Common myeloid progenitor, CD34-positive (primary cell): Measurements from ENCODE around the gene DDC.
"Not testable (repeated sequence)": the region's sequence is repeated elsewhere in the genome, so short reads cannot be mapped to it uniquely, and the experiment has no call there.

ENCODE experiments used
- CTCF ChIA-PET: fragments of 350-600 bp; sonication (Branson Sonifier 250); formaldehyde crosslinking; loops from one replicate; lab custom pipeline; 2021; ENCODE audit warnings: antibody characterized with exemption; lab: Charles Lee
- POLR2A ChIA-PET: fragments of 350-600 bp; sonication (Branson Sonifier 250); formaldehyde crosslinking; loops from one replicate; lab custom pipeline; 2021; ENCODE audit warnings: antibody characterized with exemption; lab: Charles Lee
- DNase-seq, 3 donors: peaks; one replicate each; pipeline versions ENCODE4 v3.0.0 to v3.0.0-alpha.2; 2013
- H3K27ac ChIP-seq, 2 experiments: 1 replicate in 1 of 2; 2 replicates in 1 of 2; pipeline ENCODE4 v1.7.0; 2013; ENCODE audit warnings: inconsistent platforms in 2 of 2, low read length in 2 of 2, mild to moderate bottlenecking in 2 of 2, low read depth in 1 of 2, moderate library complexity in 1 of 2; ENCODE audit not compliant: severe bottlenecking in 2 of 2, insufficient read depth in 1 of 2, poor library complexity in 1 of 2
- H3K27me3 ChIP-seq, 5 experiments: replicated peaks in 2 of 5; 1 replicate in 3 of 5; 2 replicates in 2 of 5; pipeline versions ENCODE4 v1.6.1 to v1.7.0; 2013; ENCODE audit warnings: low read length in 4 of 5, mild to moderate bottlenecking in 2 of 5, moderate library complexity in 2 of 5, inconsistent platforms in 1 of 5; ENCODE audit not compliant: insufficient read depth in 5 of 5, control insufficient read depth in 4 of 5
- H3K36me3 ChIP-seq, 4 experiments: 1 replicate in 2 of 4; 2 replicates in 2 of 4; pipeline versions ENCODE4 v1.6.1 to v1.7.0; 2013; ENCODE audit warnings: low read length in 3 of 4, control low read depth in 1 of 4, mild to moderate bottlenecking in 1 of 4; ENCODE audit not compliant: control insufficient read depth in 4 of 4, insufficient read depth in 4 of 4
- H3K4me1 ChIP-seq, 4 experiments: 1 replicate in 3 of 4; 2 replicates in 1 of 4; pipeline versions ENCODE4 v1.6.1 to v1.7.1; 2013; ENCODE audit warnings: low read length in 3 of 4, mild to moderate bottlenecking in 3 of 4, control low read depth in 1 of 4, inconsistent platforms in 1 of 4, moderate library complexity in 1 of 4; ENCODE audit not compliant: control insufficient read depth in 4 of 4, insufficient read depth in 4 of 4; ENCODE audit errors: control extremely low read depth in 1 of 4
- H3K4me3 ChIP-seq, 7 experiments: 1 replicate in 4 of 7; 2 replicates in 3 of 7; pipeline versions ENCODE4 v1.5.1 to v1.7.0; 2013; ENCODE audit warnings: mild to moderate bottlenecking in 7 of 7, low read length in 6 of 7, moderate library complexity in 6 of 7, inconsistent platforms in 2 of 7, low read depth in 2 of 7, control low read depth in 1 of 7; ENCODE audit not compliant: insufficient read depth in 4 of 7, control insufficient read depth in 1 of 7; ENCODE audit errors: extremely low read depth in 1 of 7
- H3K9me3 ChIP-seq, 5 experiments: 1 replicate in 4 of 5; 2 replicates in 1 of 5; pipeline versions ENCODE4 v1.6.1 to v1.7.1; 2013; ENCODE audit warnings: low read length in 4 of 5, mild to moderate bottlenecking in 2 of 5, inconsistent platforms in 1 of 5, low read depth in 1 of 5, moderate library complexity in 1 of 5; ENCODE audit not compliant: control insufficient read depth in 4 of 5, insufficient read depth in 2 of 5; ENCODE audit errors: control extremely low read depth in 1 of 5
- WGBS: methylation state at CpG from one replicate; pipeline ENCODE4 v1.1.5; 2013; ENCODE audit not compliant: insufficient coverage; 5-methylcytosine and 5-hydroxymethylcytosine counted together

Gene DDC

GRCh38 chr7:50589364-50589763, 24.2 kb upstream of the DDC start:
- Histone ChIP-seq H3K27ac (no peak overlapping the region), H3K9me3 (peaks cover 0 to 5% (median under 1%) of the 10 kb centered on the region in 5 experiments), H3K36me3 (peaks cover 3 to 20% (median 16%) of the 10 kb centered on the region in 4 experiments), H3K27me3 (no peaks in the 10 kb centered on the region), H3K4me1 (no peaks in the 10 kb centered on the region), H3K4me3 (no peak overlapping the region)
- no peak for DNase-seq
- WGBS: 100% methylated on average over 1 of the region's 2 CpGs
- POLR2A ChIA-PET: no interaction called here
- CTCF ChIA-PET: interaction anchor here (1.0 to 1.5 kb wide), 2 partner anchors 90 to 122 kb away, joined by 3 read pairs; no protein-coding TSS in a partner anchor

DNA sequence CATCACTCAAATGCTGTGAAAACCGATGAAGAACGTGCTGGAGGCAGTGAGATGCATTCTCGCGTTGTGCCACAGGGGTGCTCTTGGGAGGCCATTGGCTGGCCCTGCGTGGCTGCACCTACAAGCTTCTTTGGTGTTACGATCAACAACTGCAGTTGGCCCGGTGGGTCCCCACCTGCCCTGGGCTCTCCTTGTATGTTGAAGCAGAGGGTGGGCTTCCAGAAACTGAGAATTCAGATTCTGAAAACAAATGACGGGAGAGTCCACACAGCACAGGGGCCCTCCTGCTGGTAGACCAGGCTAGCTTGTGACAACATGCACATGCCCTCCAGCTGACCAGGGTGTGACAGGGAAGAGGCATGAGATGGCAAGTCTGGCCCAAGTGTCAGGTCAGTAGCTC, 23.7 kb upstream of the DDC start:
- Histone ChIP-seq H3K27ac (no peak overlapping the region), H3K4me3 (no peak overlapping the region), H3K9me3 (peaks cover 0 to 9% (median 3%) of the 10 kb centered on the region in 5 experiments), H3K36me3 (peaks cover 3 to 15% (median 12%) of the 10 kb centered on the region in 4 experiments), H3K4me1 (no peaks in the 10 kb centered on the region), H3K27me3 (no peaks in the 10 kb centered on the region)
- 82% methylated on average over 8 of the region's 8 CpGs for WGBS
- DNase-seq: peak in 1 of 3 donors; percentile 18
- ChIA-PET CTCF (interaction anchor here (1.0 kb wide), 1 partner anchor 122 kb away, joined by 3 read pairs; no protein-coding TSS in a partner anchor), POLR2A (no interaction called here)

- POLR2A ChIA-PET: interaction anchor here (0.6 kb wide), 1 partner anchor 562 kb away, joined by 3 read pairs; no protein-coding TSS in a partner anchor
- Histone ChIP-seq H3K36me3 (peaks cover 1 to 10% (median 4%) of the 10 kb centered on the region in 4 experiments), H3K4me1 (no peaks in the 10 kb centered on the region), H3K4me3 (no peak overlapping the region), H3K27ac (no peak overlapping the region), H3K27me3 (no peaks in the 10 kb centered on the region), H3K9me3 (peaks cover 0 to 15% (median 4%) of the 10 kb centered on the region in 5 experiments)
- 70% methylated on average over 3 of the region's 6 CpGs for WGBS
- no peak for DNase-seq
- CTCF ChIA-PET: interaction anchor here (0.9 to 2.7 kb wide), 2 partner anchors 45 to 120 kb away, joined by 3 to 13 read pairs; no protein-coding TSS in a partner anchor
Observed at GRCh38 chr7:50587737-50588136, 22.5 kb upstream of the DDC start.

DNA sequence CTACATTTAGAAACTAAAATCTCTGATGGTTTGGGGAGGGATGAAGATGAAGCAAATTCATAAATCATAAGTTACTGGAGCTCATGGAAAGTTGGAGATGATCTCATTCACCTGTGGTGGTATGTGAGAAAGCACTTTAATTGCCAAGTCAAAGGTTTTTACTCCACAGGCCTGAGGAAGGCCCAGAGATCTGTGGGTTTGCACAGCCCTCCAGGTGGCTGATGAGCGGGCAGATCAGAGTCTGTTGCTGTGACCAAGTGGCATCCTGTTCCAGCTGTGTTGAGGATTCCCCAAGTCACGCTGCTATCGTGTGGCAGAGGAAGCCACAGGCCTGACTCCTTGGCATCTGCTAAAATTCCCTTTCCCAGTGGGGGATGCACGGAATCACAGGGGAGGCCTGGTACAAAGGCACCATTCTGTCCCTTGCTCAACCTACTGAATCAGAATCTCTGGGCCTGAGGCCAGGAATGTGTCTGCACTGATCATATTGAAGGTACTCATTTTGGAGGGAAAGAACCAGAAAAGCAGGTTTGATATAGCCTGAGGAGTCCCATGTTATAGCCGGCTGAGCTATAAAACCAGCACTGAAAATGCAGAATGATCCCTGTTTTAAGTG, 19.7 kb upstream of the DDC start:
- Histone ChIP-seq H3K4me3 (no peak overlapping the region), H3K27ac (no peak overlapping the region), H3K27me3 (no peaks in the 10 kb centered on the region), H3K9me3 (peaks cover 0 to 16% (median 4%) of the 10 kb centered on the region in 5 experiments), H3K4me1 (no peaks in the 10 kb centered on the region), H3K36me3 (no peaks in the 10 kb centered on the region)
- CTCF ChIA-PET: interaction anchor here (1.2 to 1.7 kb wide), 2 partner anchors 23 to 117 kb away, joined by 3 to 4 read pairs; no protein-coding TSS in a partner anchor
- POLR2A ChIA-PET: interaction anchor here (0.6 kb wide), 1 partner anchor 17 kb away, joined by 5 read pairs; no protein-coding TSS in a partner anchor
- WGBS: 90% methylated on average over 5 of the region's 5 CpGs
- no peak for DNase-seq

DNA sequence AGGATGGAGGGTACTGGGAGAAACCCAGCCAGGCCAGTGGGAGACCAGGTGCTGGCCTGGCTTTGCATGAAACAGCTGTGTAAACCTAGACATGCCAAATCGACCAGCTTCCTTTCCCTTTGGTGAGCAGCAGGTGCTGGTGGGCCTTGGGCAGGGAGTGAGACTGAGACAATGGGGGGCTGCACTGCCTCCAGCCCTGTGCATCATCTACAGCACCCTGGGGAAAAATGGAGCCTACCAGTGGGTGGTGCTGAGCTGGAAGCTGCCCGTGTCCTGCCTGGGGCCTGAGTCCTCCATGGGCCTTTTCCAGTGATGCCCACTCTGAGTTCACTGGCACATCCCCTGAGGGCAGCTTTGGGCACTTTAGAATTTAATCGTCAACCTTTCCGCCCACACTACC, 19.2 kb upstream of the DDC start:
- Histone ChIP-seq H3K27ac (no peak overlapping the region), H3K36me3 (no peaks in the 10 kb centered on the region), H3K9me3 (peaks cover 0 to 16% (median 4%) of the 10 kb centered on the region in 5 experiments), H3K4me1 (no peaks in the 10 kb centered on the region), H3K27me3 (no peaks in the 10 kb centered on the region), H3K4me3 (no peak overlapping the region)
- ChIA-PET CTCF (interaction anchor here (1.2 to 1.7 kb wide), 2 partner anchors 22 to 117 kb away, joined by 3 to 4 read pairs; no protein-coding TSS in a partner anchor), POLR2A (interaction anchor here (0.6 kb wide), 1 partner anchor 17 kb away, joined by 5 read pairs; no protein-coding TSS in a partner anchor)
- WGBS: 94% methylated on average over 2 of the region's 4 CpGs
- DNase-seq: no peak

DNA sequence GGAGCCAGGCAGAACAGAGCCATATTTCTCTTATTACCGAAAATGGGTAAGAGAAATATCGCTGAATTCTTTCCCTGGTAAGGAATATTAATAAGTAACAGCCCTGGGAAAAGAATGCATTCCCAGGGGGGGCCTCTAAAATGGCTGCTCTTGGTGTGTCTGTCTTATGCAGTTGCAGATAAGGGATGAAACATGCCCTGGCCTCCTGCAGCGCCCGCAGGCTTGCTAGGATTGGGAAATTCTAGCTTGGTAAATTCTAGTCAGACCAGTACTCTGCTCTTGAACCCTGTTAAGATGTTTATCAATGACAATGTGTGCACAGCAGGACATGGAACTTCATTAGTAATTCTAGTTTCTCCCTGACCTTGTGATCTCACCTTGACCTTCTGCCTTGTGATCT, 18.1 kb upstream of the DDC start:
- CTCF ChIA-PET, H3K36me3 ChIP-seq, H3K4me1 ChIP-seq, H3K4me3 ChIP-seq, DNase-seq, H3K27ac ChIP-seq, POLR2A ChIA-PET, H3K27me3 ChIP-seq: not testable (repeated sequence)
- 100% methylated on average over 4 of the region's 4 CpGs for WGBS
- H3K9me3 ChIP-seq: peaks cover 0 to 16% (median 4%) of the 10 kb centered on the region in 5 experiments

- WGBS: 100% methylated on average over 1 of the region's 4 CpGs
- H3K36me3 ChIP-seq, H3K27ac ChIP-seq, DNase-seq, H3K27me3 ChIP-seq, H3K4me3 ChIP-seq, H3K4me1 ChIP-seq, POLR2A ChIA-PET: not testable (repeated sequence)
- H3K9me3 ChIP-seq: peaks cover 0 to 16% (median 4%) of the 10 kb centered on the region in 5 experiments
- CTCF ChIA-PET: interaction anchor here (1.0 kb wide), 1 partner anchor 84 kb away, joined by 3 read pairs; no protein-coding TSS in a partner anchor
Observed at GRCh38 chr7:50582271-50582670, 17.1 kb upstream of the DDC start.
